ENCODE data around the gene TXLNB. TPM values are rescaled to one million over a fixed set of nuclear protein-coding genes. Genes with fewer than 3 reads are reported as not detected.

TXLNB gene
- polyA plus RNA-seq, 1 experiment: 1.3 TPM

- ChIA-PET CTCF (interaction anchor here (2.2 kb wide), 1 partner anchor 16 kb away, joined by 5 read pairs; no protein-coding TSS in a partner anchor), POLR2A (no interaction called here)
- TF ChIP-seq CTCF (IDR thresholded peaks at IDR 0.05; ENCODE audit: low read depth, low read length): no peak
- Histone ChIP-seq H3K27ac (ENCODE audit: low read depth, low read length) (no peak overlapping the region), H3K9me3 (ENCODE audit: control insufficient read depth, insufficient read depth, low read length) (no peaks in the 10 kb centered on the region), H3K4me3 (ENCODE audit: low read depth, low read length) (no peak overlapping the region), H3K27me3 (ENCODE audit: control insufficient read depth, insufficient read depth, low read length) (no peaks in the 10 kb centered on the region)
- no peak for DNase-seq (ENCODE audit: low read depth, low spot score)
Measured at GRCh38 chr6:139330306-139330705, 38.5 kb upstream of the TXLNB start.

- Histone ChIP-seq H3K27me3 (ENCODE audit: control insufficient read depth, insufficient read depth, low read length) (no peaks in the 10 kb centered on the region), H3K9me3 (ENCODE audit: control insufficient read depth, insufficient read depth, low read length) (no peaks in the 10 kb centered on the region), H3K4me3 (ENCODE audit: low read depth, low read length) (no peak overlapping the region), H3K27ac (ENCODE audit: low read depth, low read length) (no peak overlapping the region)
- no peak for TF ChIP-seq CTCF (IDR thresholded peaks at IDR 0.05; ENCODE audit: low read depth, low read length)
- ChIA-PET CTCF (interaction anchor here (1.0 kb wide), 1 partner anchor 110 kb away, joined by 4 read pairs; no protein-coding TSS in a partner anchor), POLR2A (interaction anchor here (0.7 kb wide), 1 partner anchor 125 kb away, joined by 3 read pairs; no protein-coding TSS in a partner anchor)
- DNase-seq (ENCODE audit: low read depth, low spot score): no peak
Measured at GRCh38 chr6:139329224-139329623, 37.4 kb upstream of the TXLNB start.

- ChIA-PET POLR2A (no interaction called here), CTCF (interaction anchor here (0.6 kb wide), 1 partner anchor 10 kb away, joined by 3 read pairs; no protein-coding TSS in a partner anchor)
- H3K27me3 ChIP-seq (ENCODE audit: control insufficient read depth, insufficient read depth, low read length): no peaks in the 10 kb centered on the region
- H3K27ac ChIP-seq (ENCODE audit: low read depth, low read length): no peak overlapping the region
- TF ChIP-seq CTCF (IDR thresholded peaks at IDR 0.05; ENCODE audit: low read depth, low read length): no peak
- H3K9me3 ChIP-seq (ENCODE audit: control insufficient read depth, insufficient read depth, low read length): no peaks in the 10 kb centered on the region
- no peak for DNase-seq (ENCODE audit: low read depth, low spot score)
- H3K4me3 ChIP-seq (ENCODE audit: low read depth, low read length): no peak overlapping the region
Measured at GRCh38 chr6:139327038-139327437, 35.2 kb upstream of the TXLNB start.

GRCh38 chr6:139325686-139326085, 33.9 kb upstream of the TXLNB start:
- no peaks in the 10 kb centered on the region for H3K9me3 ChIP-seq (ENCODE audit: control insufficient read depth, insufficient read depth, low read length)
- H3K4me3 ChIP-seq (ENCODE audit: low read depth, low read length): no peak overlapping the region
- CTCF ChIA-PET: no interaction called here
- no peak overlapping the region for H3K27ac ChIP-seq (ENCODE audit: low read depth, low read length)
- POLR2A ChIA-PET: no interaction called here
- H3K27me3 ChIP-seq (ENCODE audit: control insufficient read depth, insufficient read depth, low read length): no peaks in the 10 kb centered on the region
- DNase-seq (ENCODE audit: low read depth, low spot score): no peak
- no peak for TF ChIP-seq CTCF (IDR thresholded peaks at IDR 0.05; ENCODE audit: low read depth, low read length)

- no peak for DNase-seq (ENCODE audit: low read depth, low spot score)
- CTCF ChIA-PET: no interaction called here
- H3K9me3 ChIP-seq (ENCODE audit: control insufficient read depth, insufficient read depth, low read length): no peaks in the 10 kb centered on the region
- POLR2A ChIA-PET: no interaction called here
- H3K27ac ChIP-seq (ENCODE audit: low read depth, low read length): no peak overlapping the region
- H3K27me3 ChIP-seq (ENCODE audit: control insufficient read depth, insufficient read depth, low read length): no peaks in the 10 kb centered on the region
- no peak for TF ChIP-seq CTCF (IDR thresholded peaks at IDR 0.05; ENCODE audit: low read depth, low read length)
- H3K4me3 ChIP-seq (ENCODE audit: low read depth, low read length): no peak overlapping the region
Measured at GRCh38 chr6:139325125-139325524, 33.3 kb upstream of the TXLNB start.

All from AG04450 (cell line).